HUDEP-2 (cell line): Measurements from ENCODE around the gene GPHA2.

Source experiments
- DNase-seq, 76 experiments: peaks; one replicate each; lab custom pipeline; 2025; ENCODE audit not compliant: unreplicated experiment in 76 of 76; lab: John Stamatoyannopoulos, UW

GPHA2 gene

GRCh38 chr11:64931290-64931689 is 4.4 kb downstream of the GPHA2 start:
- DNase-seq: no peak

- no peak for DNase-seq
Observed at GRCh38 chr11:64930340-64930739, 5.4 kb downstream of the GPHA2 start.

GRCh38 chr11:64929625-64930024 is 6.1 kb downstream of the GPHA2 start:
- DNase-seq: no peak

GRCh38 chr11:64928957-64929356 is 6.7 kb downstream of the GPHA2 start:
- no peak for DNase-seq

- no peak for DNase-seq
Observed at GRCh38 chr11:64926689-64927088, 9.0 kb downstream of the GPHA2 start.

GRCh38 chr11:64925536-64926436 is 9.9 kb downstream of the GPHA2 start:
- DNase-seq: peak in 45 of 76 experiments; percentile 6 to 66 (median 26)

GRCh38 chr11:64924910-64925284 is 10.8 kb downstream of the GPHA2 start:
- DNase-seq: no peak

GRCh38 chr11:64923944-64924909 is 11.5 kb downstream of the GPHA2 start, which contains the start of gene PPP2R5B:
Gene PPP2R5B (plus strand): TSS chr11:64924689. CDS start chr11:64925735, 1,046 bp downstream.
- peak in 73 of 76 experiments; percentile 52 to 89 (median 78) for DNase-seq

- DNase-seq: no peak
Observed at GRCh38 chr11:64923151-64923661, 12.5 kb downstream of the GPHA2 start.

GRCh38 chr11:64921384-64921783 is 14.3 kb downstream of the GPHA2 start:
- no peak for DNase-seq

GRCh38 chr11:64920124-64920523 is 15.6 kb downstream of the GPHA2 start:
- no peak for DNase-seq

- DNase-seq: no peak
Observed at GRCh38 chr11:64919627-64920026, 16.1 kb downstream of the GPHA2 start.

GRCh38 chr11:64918017-64918416 is 17.7 kb downstream of the GPHA2 start:
- DNase-seq: peak in 13 of 76 experiments; percentile 0 to 38 (median 19)

GRCh38 chr11:64917663-64917995 is 18.1 kb downstream of the GPHA2 start:
- DNase-seq: no peak

GRCh38 chr11:64916775-64917662 is 18.7 kb downstream of the GPHA2 start, which contains the start of gene ATG2A:
Gene ATG2A (minus strand): TSS chr11:64917209. CDS start chr11:64917135, 74 bp downstream.
- peak in 75 of 76 experiments; percentile 48 to 100 (median 98) for DNase-seq

- DNase-seq: peak in 8 of 76 experiments; percentile 3 to 32 (median 10)
Observed at GRCh38 chr11:64916040-64916774, 19.5 kb downstream of the GPHA2 start.

GRCh38 chr11:64915376-64915887 is 20.3 kb downstream of the GPHA2 start:
- DNase-seq: no peak

GRCh38 chr11:64914123-64914522 is 21.6 kb downstream of the GPHA2 start:
- no peak for DNase-seq

- DNase-seq: no peak
Observed at GRCh38 chr11:64913171-64913727, 22.4 kb downstream of the GPHA2 start.
